Left kidney (tissue), 2 donors: Measurements from ENCODE around the gene FCRL5. TPM values are rescaled to one million over a fixed set of nuclear protein-coding genes. Genes with fewer than 3 reads are reported as not detected.

Experiments used
- DNase-seq: peaks from one replicate; pipeline ENCODE4 v3.0.0-alpha.2; 2013
- polyA plus RNA-seq: library from polyadenylated mRNA; unstranded; fragments of 120-200 nt; gene quantifications from one replicate; pipeline ENCODE4 v1.2.1, GENCODE V29; 2013; ENCODE audit not compliant: insufficient read length

The FCRL5 gene
- polyA plus RNA-seq, 1 donor: 0.17 TPM

DNA sequence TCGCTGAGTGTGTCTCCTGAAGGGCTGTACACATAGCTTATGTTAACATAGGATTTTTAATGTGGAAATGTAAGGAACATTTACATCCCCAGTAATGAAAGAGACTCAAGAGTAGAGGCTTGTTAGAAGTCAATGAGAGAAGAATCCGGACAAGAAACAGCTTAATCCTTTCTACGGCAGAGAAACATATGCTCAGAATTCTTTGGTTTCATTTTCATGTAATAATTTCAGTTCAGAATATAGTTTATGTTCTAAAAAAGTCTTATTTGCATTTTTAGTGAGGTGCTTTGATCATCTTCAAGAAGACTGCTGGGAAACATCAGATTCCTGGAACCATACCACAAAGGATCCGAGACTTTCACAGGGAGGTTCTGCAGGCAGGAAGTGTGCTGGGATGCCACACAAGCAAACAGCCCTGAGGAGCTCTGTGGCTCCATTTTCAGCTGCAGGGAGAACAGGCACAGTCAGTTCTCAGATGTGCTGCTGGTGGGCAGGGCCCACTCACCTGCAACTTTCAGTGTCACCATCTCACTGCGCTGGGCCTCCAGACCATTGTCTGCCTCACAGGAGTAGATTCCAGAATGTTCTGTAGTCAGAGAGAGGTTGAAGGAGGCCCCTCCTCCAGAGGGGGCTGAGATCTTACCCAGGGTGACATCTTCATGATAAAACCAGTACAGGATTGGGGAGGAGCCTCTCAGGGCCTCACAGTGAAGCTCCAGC, 28.4 kb downstream of the FCRL5 start:
- no peak for DNase-seq

DNA sequence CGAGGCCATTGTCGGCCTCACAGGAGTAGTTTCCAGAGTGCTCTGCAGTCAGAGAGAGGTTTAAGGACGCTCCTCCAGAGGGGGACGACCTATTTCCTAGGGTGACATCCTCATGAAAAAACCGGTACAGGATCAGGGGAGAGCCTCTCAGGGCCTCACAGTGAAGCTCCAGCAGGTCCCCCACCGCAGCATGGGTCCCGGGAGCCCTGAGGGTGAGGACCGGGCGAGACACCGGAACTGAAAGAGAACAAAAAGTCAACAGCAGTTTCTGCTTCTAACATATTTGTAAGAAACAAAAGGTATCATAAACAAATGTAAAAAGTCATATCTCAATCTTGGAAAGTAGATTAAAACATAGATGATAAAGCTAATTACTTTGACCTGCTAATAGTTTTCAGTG, 31.3 kb downstream of the FCRL5 start:
- DNase-seq: no peak

DNA sequence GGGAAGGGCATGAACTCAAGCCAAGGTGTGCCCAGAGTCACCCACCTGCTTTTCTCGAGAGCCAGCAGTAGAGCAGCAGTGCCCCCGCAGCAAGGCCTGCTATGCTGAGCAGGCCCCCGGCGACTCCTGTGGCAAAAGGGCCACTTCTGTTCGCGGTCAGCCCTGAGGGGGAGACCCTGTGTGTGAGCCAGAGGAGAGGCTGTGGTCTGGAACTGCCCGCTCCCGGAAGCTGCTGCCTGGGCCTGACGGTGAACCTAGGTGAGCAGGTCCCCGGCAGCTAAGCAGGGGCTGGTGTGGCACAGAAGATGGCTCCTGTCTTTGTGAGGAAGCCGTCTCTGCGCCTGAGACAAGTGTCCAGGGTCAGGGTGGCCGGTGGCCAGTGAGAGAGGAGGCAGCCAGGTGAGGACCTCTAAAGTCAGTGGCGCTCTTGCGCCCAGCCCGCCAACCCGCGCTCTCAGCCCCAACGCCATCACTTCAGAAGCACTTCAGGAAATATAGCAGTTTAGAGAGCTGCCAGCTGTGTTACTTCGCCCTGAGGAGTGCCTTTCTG, 31.9 kb downstream of the FCRL5 start:
- no peak for DNase-seq

DNA sequence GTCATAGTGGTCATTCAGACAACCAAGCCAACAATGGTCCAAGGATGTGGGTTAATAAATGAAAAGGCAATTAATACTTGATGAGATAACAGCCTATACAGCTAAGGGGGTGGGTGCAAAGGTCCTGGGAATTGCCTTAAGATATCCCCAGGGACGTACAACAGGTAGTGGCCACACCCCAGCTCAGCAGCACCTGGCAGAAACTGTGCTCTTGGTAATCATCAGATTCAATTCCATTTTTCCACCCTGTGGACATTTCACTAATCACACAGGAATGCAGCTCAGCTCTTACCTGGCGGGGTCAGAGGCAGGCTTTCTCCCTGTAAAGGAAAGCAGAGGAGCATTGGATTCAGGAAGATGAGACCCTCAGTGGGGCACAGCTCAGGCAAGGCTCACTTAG, 32.9 kb downstream of the FCRL5 start:
- no peak for DNase-seq

DNA sequence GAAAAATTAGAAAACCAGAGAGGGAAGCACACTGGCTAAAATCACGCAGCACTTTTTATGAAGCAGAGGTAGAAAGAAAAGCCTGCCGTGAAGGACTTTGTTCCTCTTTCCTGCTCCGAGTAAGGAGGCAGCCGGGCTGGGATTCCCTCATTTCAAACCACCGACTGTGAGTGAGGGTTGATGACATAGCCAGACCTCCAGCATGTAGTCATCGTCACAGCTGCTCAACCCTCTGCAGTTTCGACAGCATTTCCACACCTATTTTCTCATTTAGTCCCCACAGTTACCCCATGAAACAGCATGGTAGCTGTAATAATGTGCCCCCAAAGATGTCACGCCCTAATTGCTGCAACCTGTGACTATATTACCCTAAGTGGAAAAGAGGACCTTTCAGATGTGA, 35.3 kb downstream of the FCRL5 start:
- DNase-seq: no peak

DNA sequence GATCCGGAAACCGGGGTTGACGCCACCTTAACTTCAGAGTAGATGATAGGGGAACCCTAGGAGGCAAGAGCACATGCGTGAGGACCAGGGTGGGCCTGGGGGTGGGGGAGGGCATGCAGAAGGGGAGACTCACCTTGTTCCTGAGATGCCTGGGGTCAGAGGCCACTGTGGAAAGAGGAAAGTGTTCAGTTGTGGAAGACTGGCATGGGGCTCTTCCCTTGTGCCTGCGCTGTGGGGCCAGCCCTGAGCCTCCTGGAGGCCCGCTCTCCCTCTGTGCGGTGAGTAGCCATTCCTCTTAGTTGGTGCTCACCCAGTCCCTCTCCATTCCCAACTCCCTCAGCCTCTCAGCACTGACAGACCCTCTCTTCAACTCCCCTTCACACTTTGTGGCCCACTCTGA, 36.6 kb downstream of the FCRL5 start:
- no peak for DNase-seq

DNA sequence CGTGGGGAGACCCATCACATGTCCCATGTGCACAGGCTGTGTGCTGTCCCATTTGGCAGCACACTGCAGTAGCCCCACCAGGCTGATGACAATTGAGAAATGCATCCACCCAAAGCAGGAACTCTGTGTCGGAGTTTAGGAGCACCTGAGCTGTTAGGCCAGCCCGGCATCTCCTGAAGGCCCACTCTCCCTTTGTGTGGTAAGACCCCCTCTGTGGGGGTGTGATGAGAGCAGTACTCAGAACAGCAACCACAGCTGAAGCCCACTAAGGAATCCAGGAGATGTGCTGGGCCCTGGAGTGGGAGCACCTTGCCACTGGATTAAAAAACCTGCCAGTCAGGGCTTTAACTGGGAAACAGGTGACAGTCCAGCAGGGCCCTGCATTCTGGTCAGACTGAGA, 37.2 kb downstream of the FCRL5 start:
- no peak for DNase-seq

DNA sequence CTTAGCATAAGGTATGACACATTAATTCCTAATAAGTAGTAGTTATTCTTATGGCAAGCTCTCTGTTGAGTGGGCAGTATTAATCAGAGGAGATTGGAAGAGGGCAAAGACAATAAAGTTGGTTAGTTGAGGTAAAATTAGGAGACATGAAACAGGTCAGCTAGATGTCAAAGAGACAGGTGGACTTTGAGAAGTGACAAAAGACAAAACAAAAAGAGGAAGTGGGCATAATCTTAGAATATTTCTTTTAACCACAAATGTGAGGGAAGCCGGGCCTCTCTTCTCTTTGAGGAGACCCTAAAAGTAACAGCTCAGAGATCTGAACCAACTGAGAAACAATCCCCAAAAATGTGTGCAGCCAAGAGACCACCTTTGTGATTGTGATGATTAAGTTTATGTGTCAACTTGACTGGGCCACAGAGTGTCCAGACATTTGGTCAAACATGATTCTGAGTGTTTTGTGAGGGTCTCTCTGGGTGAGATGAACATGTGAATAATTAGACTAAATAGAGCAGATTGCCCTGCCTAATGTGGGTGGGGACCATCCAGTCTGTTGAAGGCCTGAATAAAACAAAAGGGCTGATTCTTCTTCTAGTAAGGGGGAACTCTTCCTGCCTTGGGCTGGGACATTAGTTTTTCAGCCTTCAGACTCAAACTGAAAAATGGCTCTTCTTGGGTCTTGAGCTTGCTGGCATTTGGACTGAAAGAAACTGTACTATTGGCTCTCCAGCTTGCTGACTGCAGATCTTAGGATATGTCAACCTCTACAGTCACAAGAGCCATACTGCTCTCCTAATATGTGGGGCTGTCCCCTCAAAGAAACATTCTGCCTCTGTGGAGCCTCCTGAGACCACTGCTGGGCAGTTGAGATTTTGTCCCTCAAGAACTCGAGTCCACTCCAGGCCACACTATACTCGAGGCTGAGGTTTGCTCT, 40.0 kb downstream of the FCRL5 start:
- DNase-seq: no peak

DNA sequence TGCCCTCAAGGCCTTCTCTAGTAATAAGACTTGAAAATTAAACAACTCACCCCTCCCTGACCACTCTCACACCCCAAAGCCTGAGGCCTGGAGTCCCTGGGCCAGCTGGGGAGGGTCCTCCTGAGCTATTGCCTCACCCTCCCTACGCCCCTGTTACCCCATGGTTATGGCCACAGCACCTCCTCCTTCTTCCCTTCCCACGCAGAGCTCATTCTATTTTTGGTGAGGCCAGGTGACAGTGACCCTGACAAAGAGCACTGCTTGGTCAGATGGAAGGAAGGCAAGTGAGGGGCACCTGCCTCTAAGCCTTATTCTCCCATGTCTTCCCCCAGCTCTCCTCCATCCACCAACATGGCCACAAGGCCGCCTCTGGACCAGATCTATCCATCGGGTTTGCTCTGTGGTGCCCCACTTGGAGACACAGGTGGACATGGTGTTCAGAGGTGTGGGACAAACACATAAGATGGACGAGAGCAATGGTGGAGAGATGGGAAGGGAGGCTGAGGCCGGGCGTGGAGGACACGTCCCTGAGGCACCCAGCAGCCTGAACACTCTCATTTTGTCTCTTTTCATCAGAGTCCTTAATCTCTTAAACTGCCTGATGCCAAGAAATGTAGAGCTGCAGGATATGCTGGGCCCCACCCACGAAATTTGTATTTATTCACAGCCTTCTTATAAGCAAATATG, 42.6 kb downstream of the FCRL5 start:
- no peak for DNase-seq

DNA sequence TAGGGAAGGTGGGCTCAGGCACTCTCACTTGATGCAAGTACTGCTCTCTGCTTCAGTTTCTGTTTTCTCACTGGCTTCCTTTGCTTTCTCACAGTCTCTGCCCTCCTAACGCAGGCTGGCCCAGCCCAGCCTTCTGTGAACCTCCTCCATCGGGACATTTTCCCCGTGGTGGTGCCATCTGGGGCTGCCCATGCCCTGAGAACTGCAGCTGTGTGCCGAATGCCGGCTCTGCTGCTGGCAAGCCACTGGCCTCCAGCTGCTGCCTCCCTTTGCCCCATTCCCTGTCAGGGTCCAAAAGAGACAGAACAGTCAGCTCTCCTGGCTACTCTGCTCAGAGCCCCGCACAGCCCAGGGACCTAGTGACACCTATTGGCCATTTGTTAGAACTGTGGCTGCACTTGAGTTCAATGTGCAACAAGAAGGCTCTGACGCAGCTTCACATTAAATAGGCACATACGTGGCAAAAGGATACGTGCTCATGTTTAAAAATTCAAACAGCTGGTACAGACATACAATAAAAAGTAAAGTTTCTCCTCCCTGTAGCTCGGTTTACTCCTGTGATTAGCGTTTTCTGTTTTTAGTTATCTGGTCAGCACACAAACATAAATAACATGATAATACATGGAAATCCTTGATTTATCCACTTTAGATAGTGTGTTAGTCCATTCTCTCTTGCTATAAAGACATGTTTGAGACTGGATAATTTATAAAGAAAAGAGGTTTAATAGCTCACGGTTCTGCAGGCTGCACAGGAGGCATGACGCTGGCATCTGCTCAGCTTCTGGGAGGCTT, 46.6 kb downstream of the FCRL5 start:
- DNase-seq: peak; percentile 35

DNA sequence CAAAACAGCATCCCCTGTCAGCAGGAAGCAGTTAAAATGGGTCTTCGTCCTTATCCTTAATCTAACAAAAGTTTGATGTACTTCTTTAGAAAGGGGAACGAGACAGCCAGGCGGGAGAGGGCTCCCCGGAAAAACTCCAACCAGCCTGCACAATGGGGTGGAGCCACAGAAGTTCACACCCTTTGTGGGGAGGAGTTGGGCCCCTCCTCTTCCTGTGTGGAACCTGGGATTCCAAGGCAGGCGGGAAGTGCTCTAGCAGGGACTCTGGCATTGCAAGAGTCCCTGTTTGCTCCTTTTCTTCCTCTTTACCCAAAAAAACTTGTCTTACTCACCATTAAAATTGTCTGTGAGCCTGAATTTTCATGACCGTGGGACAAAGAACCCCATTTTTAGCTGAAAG, 47.7 kb downstream of the FCRL5 start:
- no peak for DNase-seq

DNA sequence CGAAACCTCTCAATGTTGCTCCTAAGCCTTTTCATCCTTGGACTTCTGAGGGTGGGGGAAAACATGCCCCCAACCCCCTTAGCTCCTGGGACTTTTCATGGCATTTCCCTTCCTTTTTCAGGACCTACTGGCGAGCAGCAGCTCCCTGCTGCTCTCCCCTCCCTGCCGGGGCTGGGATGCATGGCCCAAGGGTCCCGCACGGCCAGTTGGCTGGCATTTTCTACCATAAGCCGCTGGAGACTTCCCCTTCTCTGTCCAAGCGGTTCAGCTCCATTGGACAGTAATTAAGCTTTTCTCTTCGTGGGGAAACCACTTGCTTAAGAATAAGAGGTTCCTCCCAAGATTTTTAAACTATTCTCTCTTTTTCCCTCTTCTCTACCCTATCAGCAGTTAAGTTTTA, 52.8 kb downstream of the FCRL5 start:
- DNase-seq: no peak

DNA sequence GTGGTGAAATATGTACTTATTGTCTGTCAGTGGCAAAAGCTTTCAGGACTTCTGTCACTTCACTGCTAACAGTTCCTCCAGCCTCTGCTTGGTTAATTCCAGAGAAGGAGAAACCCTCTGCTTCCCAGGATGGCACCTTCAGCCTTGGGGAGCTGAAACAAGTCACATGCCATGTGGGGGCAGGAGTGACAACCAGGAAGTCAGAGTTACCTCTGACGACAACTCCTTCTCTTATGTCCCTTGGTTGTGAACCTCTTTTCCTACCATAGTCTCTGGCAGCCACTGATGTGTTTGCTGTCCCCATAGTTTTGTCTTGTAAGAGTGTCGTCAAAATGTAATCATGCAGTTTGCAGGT, 53.6 kb downstream of the FCRL5 start:
- no peak for DNase-seq

DNA sequence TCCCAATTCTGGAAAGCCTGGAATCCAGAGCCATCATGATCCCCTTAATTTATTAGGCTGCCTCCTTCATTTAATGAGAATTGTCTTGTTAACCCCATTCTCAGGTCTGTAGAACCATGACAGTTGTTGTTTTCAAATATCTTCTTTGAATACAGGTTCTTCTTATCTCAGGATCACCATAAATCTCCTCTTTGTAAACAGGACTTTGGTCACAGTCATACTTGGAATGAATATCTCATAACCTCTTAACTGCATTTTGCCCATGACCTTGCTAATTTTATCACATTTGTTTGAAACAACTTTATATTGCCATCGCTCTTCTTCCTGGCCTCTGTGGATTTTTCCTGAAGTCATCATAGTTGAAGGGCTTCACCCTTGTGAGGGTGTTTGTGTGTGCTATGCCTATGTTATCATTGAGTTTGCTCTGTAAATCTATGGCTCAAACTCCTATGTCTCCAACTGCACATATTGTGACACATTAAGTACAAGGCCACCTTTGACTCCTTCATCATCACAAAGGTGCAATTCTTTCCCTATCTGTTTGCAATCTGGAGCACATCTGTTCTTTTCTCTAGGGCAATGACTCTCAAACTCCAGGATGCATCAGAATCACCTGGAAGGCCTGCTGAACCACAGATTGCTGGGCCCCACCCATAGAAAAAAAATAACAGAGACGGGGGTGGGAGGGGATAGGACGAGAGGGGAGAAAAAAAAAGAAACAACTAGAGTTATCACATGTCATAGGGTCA, 54.2 kb downstream of the FCRL5 start:
- no peak for DNase-seq

DNA sequence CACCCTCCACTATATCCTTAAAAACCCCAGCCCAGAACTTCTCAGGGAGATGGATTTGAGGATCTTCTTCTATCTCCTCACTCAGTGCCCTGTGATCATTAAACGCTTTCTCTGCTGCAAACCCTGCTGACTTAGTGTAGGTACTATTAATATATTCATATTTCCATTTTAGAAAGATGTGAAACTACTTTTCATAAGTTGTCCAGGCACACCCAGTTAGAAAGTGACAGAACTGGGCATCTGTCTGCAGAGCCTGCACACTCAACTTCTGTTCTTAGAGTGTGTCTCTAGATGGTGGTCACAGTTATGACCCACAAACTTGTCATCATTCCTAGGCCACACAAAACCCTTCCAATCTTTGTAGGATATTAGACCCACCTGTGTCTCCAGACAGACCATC, 55.0 kb downstream of the FCRL5 start:
- no peak for DNase-seq

DNA sequence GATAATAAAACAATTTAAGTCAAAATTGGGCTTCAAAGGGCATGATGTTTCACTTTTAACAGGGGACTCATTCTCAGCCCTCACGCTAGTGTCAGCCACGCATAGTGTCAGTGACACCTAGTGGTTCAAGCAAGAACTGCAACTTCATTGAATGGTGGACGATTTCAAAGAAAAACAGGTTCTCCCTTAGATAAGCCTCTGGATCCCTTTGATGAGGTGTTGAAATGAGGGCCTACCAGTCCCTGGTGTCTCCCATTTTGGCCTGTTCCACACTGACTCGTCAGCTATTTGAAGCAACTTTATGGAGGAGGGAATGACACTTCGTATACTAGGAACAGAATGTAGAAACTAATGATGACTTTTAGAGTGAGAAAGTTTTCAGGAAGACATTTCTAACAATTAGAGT, 56.2 kb downstream of the FCRL5 start:
- DNase-seq: peak; percentile 34

DNA sequence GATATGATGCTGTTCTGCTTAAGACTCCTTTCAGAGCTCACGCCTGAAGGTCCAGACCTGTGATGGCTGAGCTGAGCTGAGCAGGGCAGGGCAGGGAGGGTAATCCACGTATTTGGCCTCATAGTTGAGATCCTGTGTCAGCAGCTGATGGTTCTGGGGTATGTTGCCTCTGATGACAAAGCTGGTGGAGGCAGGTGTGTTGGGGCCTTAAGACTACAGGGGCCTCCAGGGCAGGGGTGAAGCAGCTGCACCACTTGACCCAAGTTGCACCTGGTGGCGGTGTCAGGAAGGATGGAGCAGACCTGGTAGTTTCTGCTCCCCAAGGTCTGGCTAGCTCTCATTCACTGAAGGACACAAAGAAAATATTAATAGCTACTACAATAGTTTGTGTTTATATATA, 57.0 kb downstream of the FCRL5 start:
- no peak for DNase-seq

DNA sequence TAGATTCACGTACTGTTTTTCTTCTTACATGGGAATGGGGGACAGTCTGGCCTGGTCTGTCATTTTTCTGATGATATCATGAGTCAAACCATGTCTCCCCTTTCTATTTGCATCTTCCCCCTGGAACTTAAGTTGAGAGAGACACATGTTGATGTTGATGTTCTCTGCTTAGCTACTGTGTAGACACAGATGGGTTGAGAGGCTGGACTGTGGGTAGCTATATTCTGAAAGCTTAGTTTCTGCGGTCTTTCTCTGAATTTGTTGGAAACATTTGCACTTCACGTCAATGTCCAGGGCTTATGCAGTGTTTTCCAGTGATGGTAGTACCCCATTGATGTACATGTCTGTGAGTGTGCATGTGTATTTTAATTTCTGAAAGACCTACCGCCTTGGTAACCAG, 58.2 kb downstream of the FCRL5 start:
- DNase-seq: no peak

DNA sequence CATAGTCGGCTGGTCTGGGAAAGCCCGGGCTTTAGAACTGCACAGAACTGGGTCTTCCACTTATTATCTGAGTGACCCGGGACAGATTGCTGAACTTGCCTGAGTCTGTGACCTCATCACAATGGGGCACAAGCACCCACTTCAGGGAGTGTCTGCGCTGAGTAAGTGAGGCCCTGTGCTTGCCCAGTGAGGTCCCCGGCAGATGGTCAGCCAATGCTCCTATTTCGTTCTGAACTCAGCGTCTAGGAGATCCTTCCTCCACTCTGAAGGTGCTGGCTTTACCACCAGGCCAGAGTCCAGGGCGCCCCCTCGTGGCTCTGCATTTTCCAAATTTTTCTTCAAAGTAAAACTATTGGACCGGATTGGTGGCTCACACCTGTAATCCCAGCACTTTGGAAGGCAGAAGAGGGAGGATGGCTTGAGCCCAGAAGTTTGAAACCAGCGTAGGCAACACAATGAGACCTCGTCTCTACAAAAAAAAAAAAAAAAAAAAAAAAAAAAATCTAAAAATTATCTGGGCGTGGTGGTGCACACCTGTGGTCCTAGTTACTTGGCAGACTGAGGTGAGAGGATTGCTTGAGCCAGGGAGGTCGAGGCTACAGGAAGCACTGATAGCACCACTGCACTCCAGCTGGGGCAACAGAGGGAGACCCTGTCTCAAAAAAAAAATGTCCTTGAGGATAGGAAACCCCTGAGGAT, 61.7 kb downstream of the FCRL5 start:
- DNase-seq: peak; percentile 52

DNA sequence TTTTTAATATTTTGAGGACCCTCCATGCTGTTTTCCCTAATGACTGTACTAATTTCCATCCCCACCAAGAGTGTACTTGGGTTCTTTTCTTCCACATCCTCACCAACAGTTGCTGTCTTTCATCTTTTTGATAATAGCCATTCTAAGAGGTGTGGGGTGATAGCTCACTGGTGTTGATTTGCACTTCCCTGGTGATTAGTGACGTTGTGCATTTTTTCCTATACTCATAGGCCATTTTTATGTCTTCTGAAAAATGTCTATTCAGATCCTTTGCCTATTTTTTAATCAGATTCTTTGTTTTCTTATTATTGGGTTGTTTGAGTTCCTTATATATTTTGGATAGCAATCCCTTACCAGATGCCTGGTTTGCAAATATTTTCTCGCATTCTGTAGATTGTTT, 64.2 kb downstream of the FCRL5 start:
- DNase-seq: no peak

DNA sequence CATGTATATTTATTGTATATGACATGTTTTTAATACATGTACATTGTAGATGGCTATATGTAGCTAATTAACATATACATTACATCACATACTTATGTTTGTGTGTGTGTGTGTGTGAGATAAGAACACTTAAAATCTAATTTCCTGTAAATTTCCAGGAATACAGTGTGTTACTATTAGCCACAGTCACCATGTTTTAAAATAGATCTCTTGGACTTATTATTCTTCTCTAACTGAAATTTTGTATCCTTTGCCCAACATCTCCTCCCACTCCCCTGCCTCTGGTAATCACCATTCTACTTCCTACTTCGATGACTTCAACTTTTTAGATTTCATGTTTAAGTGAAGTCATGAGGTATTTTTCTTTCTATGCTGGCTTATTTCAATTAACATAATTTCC, 64.8 kb downstream of the FCRL5 start:
- DNase-seq: no peak
